Measurements from ENCODE around the gene TCP11. TPM values are rescaled to one million over a fixed set of nuclear protein-coding genes. Genes with fewer than 3 reads are reported as not detected.

TCP11 gene
- polyA plus RNA-seq, 1 donor, result 0.27 TPM

Other genes with a start within 250 kb of the TCP11 start
- 0.82 TPM for gene SCUBE3, start 72.6 kb upstream of the TCP11 start, polyA plus RNA-seq (ENCODE audit: insufficient read length)
- gene ZNF76, start 118.4 kb upstream of the TCP11 start, polyA plus RNA-seq (ENCODE audit: insufficient read length), result 26.9 TPM
- gene DEF6, start 156.5 kb upstream of the TCP11 start, polyA plus RNA-seq (ENCODE audit: insufficient read length), result 4.9 TPM
- gene PPARD, start 201.2 kb upstream of the TCP11 start, polyA plus RNA-seq (ENCODE audit: insufficient read length), result 24.2 TPM